MM.1S (cell line): Measurements from ENCODE around the gene ZNF219.

Source experiments
- DNase-seq: peaks from one replicate; pipeline ENCODE4 v3.0.0-alpha.2; 2015
- H2AFZ ChIP-seq: fragments of 300-600 bp; sonication (generic); 2 replicates; pipeline ENCODE4 v1.6.0; 2016; ENCODE audit warnings: antibody characterized with exemption, low read length
- H3F3A ChIP-seq: fragments of 300-600 bp; sonication (generic); 2 replicates; pipeline ENCODE4 v1.6.1; 2016; ENCODE audit warnings: mild to moderate bottlenecking, antibody characterized with exemption, low read length, moderate library complexity, mixed read lengths; ENCODE audit not compliant: insufficient read depth
- H3K27ac ChIP-seq: fragments of 300-600 bp; sonication (generic); 2 replicates; pipeline ENCODE4 v1.5.1; 2016; ENCODE audit warnings: mild to moderate bottlenecking, low read length
- H3K27me3 ChIP-seq: fragments of 300-600 bp; sonication (generic); replicated peaks from 2 replicates; pipeline ENCODE4 v1.6.0; 2016; ENCODE audit warnings: low read length; ENCODE audit not compliant: insufficient read depth
- H3K36me3 ChIP-seq: fragments of 300-600 bp; sonication (generic); replicated peaks from 2 replicates; pipeline ENCODE4 v1.6.1; 2016; ENCODE audit warnings: mild to moderate bottlenecking, low read length, mixed read lengths; ENCODE audit not compliant: insufficient read depth
- H3K4me1 ChIP-seq: fragments of 300-600 bp; sonication (generic); 2 replicates; pipeline ENCODE4 v1.6.1; 2016; ENCODE audit warnings: low read length, mixed read lengths
- H3K4me2 ChIP-seq: fragments of 300-600 bp; sonication (generic); 2 replicates; pipeline ENCODE4 v1.6.0; 2016; ENCODE audit warnings: low read depth, low read length
- H3K4me3 ChIP-seq: fragments of 300-600 bp; sonication (generic); 2 replicates; pipeline ENCODE4 v1.5.1; 2016; ENCODE audit warnings: low read length, mixed read lengths
- H3K79me2 ChIP-seq: fragments of 300-600 bp; sonication (generic); 2 replicates; pipeline ENCODE4 v1.6.1; 2016; ENCODE audit warnings: mixed run types, low read length, mixed read lengths
- H3K9ac ChIP-seq: fragments of 300-600 bp; sonication (generic); 2 replicates; pipeline ENCODE4 v1.6.1; 2016; ENCODE audit warnings: low read length, mixed read lengths
- H3K9me2 ChIP-seq: fragments of 300-600 bp; sonication (generic); replicated peaks from 2 replicates; pipeline ENCODE4 v1.6.1; 2016; ENCODE audit warnings: mild to moderate bottlenecking, low read length, mixed read lengths; ENCODE audit not compliant: insufficient read depth
- H3K9me3 ChIP-seq: fragments of 300-600 bp; sonication (generic); replicated peaks from 2 replicates; pipeline ENCODE4 v1.6.1; 2016; ENCODE audit warnings: mild to moderate bottlenecking, low read length, mixed read lengths; ENCODE audit not compliant: insufficient read depth
- H4K20me1 ChIP-seq: fragments of 300-600 bp; sonication (generic); 2 replicates; pipeline ENCODE4 v1.6.1; 2016; ENCODE audit warnings: mild to moderate bottlenecking, low read length, moderate library complexity, mixed read lengths; ENCODE audit not compliant: insufficient read depth
- CTCF ChIP-seq: fragments of 300-600 bp; sonication (generic); IDR thresholded peaks from 2 replicates; pipeline ENCODE4 v1.5.1; 2016; ENCODE audit warnings: antibody characterized with exemption, low read length, mixed read lengths
- EZH2 ChIP-seq: fragments of 300-600 bp; sonication (generic); optimal IDR thresholded peaks from 2 replicates; pipeline ENCODE3; 2017; ENCODE audit warnings: low read depth, mild to moderate bottlenecking, antibody characterized with exemption, low read length, mixed read lengths
- EZH2phosphoT487 ChIP-seq: fragments of 300-600 bp; sonication (generic); IDR thresholded peaks from 2 replicates; pipeline ENCODE4 v1.6.1; 2018; ENCODE audit warnings: antibody characterized with exemption, low read length

The ZNF219 gene

GRCh38 chr14:21081521-21082142, 16.8 kb downstream of the ZNF219 start:
- Histone ChIP-seq H4K20me1 (no peaks in the 10 kb centered on the region), H3K4me3 (no peak overlapping the region), H3K36me3 (no peaks in the 10 kb centered on the region), H3K4me1 (no peaks in the 10 kb centered on the region), H3K9me2 (no peaks in the 10 kb centered on the region), H3K27me3 (no peaks in the 10 kb centered on the region), H3F3A (no peaks in the 10 kb centered on the region), H3K4me2 (no peak overlapping the region), H3K27ac (no peak overlapping the region), H2AFZ (no peak overlapping the region), H3K9ac (no peak overlapping the region), H3K9me3 (no peaks in the 10 kb centered on the region), H3K79me2 (no peaks in the 10 kb centered on the region)
- TF ChIP-seq EZH2, result no peak
- TF ChIP-seq CTCF, result no peak
- no peak for TF ChIP-seq EZH2phosphoT487
- DNase-seq, result no peak

- no peak overlapping the region for H3K4me3 ChIP-seq
- no peak overlapping the region for H3K27ac ChIP-seq
- no peak for DNase-seq
- H3K9me2 ChIP-seq, result no peaks in the 10 kb centered on the region
- H2AFZ ChIP-seq, result no peak overlapping the region
- H3K9ac ChIP-seq, result no peak overlapping the region
- H3K4me1 ChIP-seq, result no peaks in the 10 kb centered on the region
- no peaks in the 10 kb centered on the region for H3K36me3 ChIP-seq
- no peaks in the 10 kb centered on the region for H3K79me2 ChIP-seq
- H3F3A ChIP-seq, result no peaks in the 10 kb centered on the region
- H4K20me1 ChIP-seq, result no peaks in the 10 kb centered on the region
- no peaks in the 10 kb centered on the region for H3K9me3 ChIP-seq
- no peak overlapping the region for H3K4me2 ChIP-seq
- no peaks in the 10 kb centered on the region for H3K27me3 ChIP-seq
- TF ChIP-seq EZH2phosphoT487 (no peak), EZH2 (no peak), CTCF (no peak)
Observed at GRCh38 chr14:21078726-21079125, 19.7 kb downstream of the ZNF219 start.

- H4K20me1 ChIP-seq, result no peaks in the 10 kb centered on the region
- no peaks in the 10 kb centered on the region for H3K36me3 ChIP-seq
- no peak overlapping the region for H3K9ac ChIP-seq
- no peaks in the 10 kb centered on the region for H3K79me2 ChIP-seq
- no peak for DNase-seq
- no peak for TF ChIP-seq EZH2
- H2AFZ ChIP-seq, result no peak overlapping the region
- no peaks in the 10 kb centered on the region for H3K4me1 ChIP-seq
- H3K27ac ChIP-seq, result no peak overlapping the region
- no peak overlapping the region for H3K4me2 ChIP-seq
- H3K27me3 ChIP-seq, result no peaks in the 10 kb centered on the region
- H3K9me2 ChIP-seq, result no peaks in the 10 kb centered on the region
- no peaks in the 10 kb centered on the region for H3K9me3 ChIP-seq
- no peaks in the 10 kb centered on the region for H3F3A ChIP-seq
- H3K4me3 ChIP-seq, result no peak overlapping the region
Observed at GRCh38 chr14:21078287-21078686, 20.2 kb downstream of the ZNF219 start.

- no peaks in the 10 kb centered on the region for H3K36me3 ChIP-seq
- H4K20me1 ChIP-seq, result no peaks in the 10 kb centered on the region
- H3K9me3 ChIP-seq, result no peaks in the 10 kb centered on the region
- TF ChIP-seq EZH2 (no peak), EZH2phosphoT487 (no peak), CTCF (no peak)
- no peaks in the 10 kb centered on the region for H3F3A ChIP-seq
- no peak overlapping the region for H3K4me2 ChIP-seq
- no peak overlapping the region for H3K9ac ChIP-seq
- no peaks in the 10 kb centered on the region for H3K4me1 ChIP-seq
- no peak overlapping the region for H3K4me3 ChIP-seq
- no peaks in the 10 kb centered on the region for H3K9me2 ChIP-seq
- DNase-seq, result no peak
- no peaks in the 10 kb centered on the region for H3K79me2 ChIP-seq
- H3K27ac ChIP-seq, result no peak overlapping the region
- no peaks in the 10 kb centered on the region for H3K27me3 ChIP-seq
- H2AFZ ChIP-seq, result no peak overlapping the region
Observed at GRCh38 chr14:21077672-21078071, 20.8 kb downstream of the ZNF219 start.
